H1 (cell line): ENCODE results near the gene GIPC2. TPM values are rescaled to one million over a fixed set of nuclear protein-coding genes. Genes with fewer than 3 reads are reported as not detected.

Source experiments
- KDM1A ChIP-seq: fragments of 200-600, 300-600 bp; sonication (generic); IDR thresholded peaks from 2 replicates; pipeline ENCODE4 v1.7.1; 2016; ENCODE audit warnings: mild to moderate bottlenecking, low read length, borderline replicate concordance
- KDM4A ChIP-seq: IDR thresholded peaks from one replicate; pipeline ENCODE4 v1.7.1; 2012; ENCODE audit warnings: low read depth, mild to moderate bottlenecking, moderate library complexity, low read length, inconsistent platforms; ENCODE audit not compliant: severe bottlenecking
- PHF8 ChIP-seq: fragments of 200-600 bp; sonication (generic); conservative IDR thresholded peaks from 2 replicates; pipeline ENCODE4 v1.7.1; 2012; ENCODE audit warnings: low read depth, mild to moderate bottlenecking, inconsistent platforms, low read length, moderate library complexity
- YY1 ChIP-seq: IDR thresholded peaks from 2 replicates; pipeline ENCODE4 v1.6.1; 2011; ENCODE audit warnings: low read depth, mild to moderate bottlenecking, low read length
- polyA plus RNA-seq, 7 experiments: library from polyadenylated mRNA; depleted of rRNA in 3 of 7; stranded (reverse) in 5 of 7; unstranded in 2 of 7; fragments of >200 nt in 5 of 7; fragments of 200-250 nt in 2 of 7; gene quantifications; 1 replicate in 5 of 7; 2 replicates in 1 of 7; 4 replicates in 1 of 7; pipeline versions ENCODE4 v1.2.1 to v1.2.3, GENCODE V29; 2011 to 2013; ENCODE audit warnings: missing spikeins in 2 of 7, mixed read lengths in 2 of 7
- total RNA-seq: library from RNA; stranded (reverse); fragmentation: NEBNext Ultra II Directional; extraction: Animal tissue kit (Norgen Biotek cat#: 25700); gene quantifications from 2 replicates; pipeline ENCODE4 v1.2.1, GENCODE V29; 2021

Gene GIPC2
- total and polyA plus RNA-seq, 2 of the 8 experiments (the other 6 are each of a cell fraction or from before 2014, with no cell fraction given) = 0.29 to 0.69 TPM

- TF ChIP-seq KDM4A = no peak
- TF ChIP-seq YY1 = no peak
- TF ChIP-seq PHF8 = no peak
- TF ChIP-seq KDM1A = no peak
Observed at GRCh38 chr1:78044796-78045562, 787 bp upstream of the GIPC2 start (continued).
